GM21381 (cell line): ENCODE data around the gene BMP5.

Source experiments
- ATAC-seq: cut with Tn5 transposase; IDR thresholded peaks from one replicate; pipeline ENCODE4 v1.9.1; 2021; ENCODE audit warnings: mild to moderate bottlenecking, moderate library complexity; ENCODE audit not compliant: unreplicated experiment

Gene BMP5

GRCh38 chr6:55818482-55818881 is 56.9 kb downstream of the BMP5 start:
- ATAC-seq = no peak

DNA sequence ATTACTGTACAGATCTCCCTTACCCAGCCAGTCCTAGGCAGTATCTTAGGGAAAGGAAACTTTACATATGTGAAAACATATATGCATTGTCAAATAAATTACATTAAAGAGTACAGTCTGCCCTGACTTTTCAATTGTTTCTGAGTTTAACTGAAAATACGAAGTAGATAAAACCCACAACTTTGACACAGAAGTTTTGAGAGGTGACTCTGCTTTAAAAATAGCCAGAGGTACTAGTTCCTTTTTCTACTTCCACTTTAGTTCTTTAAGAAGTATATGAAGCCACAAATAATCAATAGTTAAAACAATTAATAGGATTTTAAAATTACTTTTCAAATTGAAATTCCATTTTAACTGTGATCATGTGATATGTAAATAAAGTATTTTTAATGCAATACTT is 62.9 kb downstream of the BMP5 start:
- ATAC-seq = peak; percentile 58

GRCh38 chr6:55811074-55811473 is 64.3 kb downstream of the BMP5 start:
- ATAC-seq = no peak

GRCh38 chr6:55802259-55802658 is 73.1 kb downstream of the BMP5 start:
- no peak for ATAC-seq

DNA sequence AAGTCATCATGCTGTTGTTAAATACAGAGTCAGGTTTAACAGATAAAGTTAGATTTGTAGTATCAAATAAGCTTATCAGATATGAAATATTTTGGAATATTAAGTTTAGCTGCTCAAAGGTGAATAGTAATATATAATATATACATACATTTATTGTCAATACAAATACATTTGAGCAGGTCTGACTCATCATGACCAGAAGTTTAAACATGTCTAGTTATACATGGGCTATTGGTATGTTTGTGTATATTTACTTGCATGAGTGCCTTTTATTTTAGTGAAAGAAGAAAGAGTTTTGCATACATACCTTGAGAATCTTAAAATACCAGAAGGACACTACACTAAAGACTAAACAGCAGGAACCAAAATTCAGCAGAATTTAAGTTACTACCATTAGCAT is 76.8 kb downstream of the BMP5 start:
- no peak for ATAC-seq

DNA sequence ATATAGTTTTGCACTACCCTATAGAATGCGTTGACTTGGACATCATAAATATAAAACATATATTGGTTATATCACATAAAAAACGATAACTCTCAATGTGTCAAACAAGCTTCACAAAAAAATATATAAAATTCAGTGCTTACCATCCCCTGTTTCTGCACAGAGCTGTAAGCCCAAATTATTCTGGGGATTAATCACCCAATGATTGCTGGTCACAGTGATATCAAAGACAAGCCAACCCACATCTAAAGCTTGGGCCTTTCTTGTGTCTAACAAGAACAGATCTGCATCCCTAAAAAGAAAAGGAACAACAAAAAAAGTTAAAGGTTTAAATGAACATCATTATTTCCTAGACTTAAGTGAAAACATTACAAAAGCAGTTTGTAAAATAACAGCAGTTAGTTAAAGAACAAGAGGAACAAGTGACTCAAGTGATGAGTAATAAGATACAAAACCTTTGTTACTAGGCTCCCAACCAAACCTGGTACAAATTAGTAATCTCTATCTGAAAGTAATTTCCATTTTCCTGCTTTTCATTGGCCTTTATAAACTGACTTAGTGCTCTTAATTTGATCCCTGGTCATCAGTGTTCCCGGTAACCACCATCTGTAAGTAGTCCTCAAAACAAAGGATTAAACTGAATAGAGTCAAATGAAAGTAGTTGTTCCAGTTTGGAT is 81.1 kb downstream of the BMP5 start:
- ATAC-seq = no peak

GRCh38 chr6:55785273-55785672 is 90.1 kb downstream of the BMP5 start:
- no peak for ATAC-seq

DNA sequence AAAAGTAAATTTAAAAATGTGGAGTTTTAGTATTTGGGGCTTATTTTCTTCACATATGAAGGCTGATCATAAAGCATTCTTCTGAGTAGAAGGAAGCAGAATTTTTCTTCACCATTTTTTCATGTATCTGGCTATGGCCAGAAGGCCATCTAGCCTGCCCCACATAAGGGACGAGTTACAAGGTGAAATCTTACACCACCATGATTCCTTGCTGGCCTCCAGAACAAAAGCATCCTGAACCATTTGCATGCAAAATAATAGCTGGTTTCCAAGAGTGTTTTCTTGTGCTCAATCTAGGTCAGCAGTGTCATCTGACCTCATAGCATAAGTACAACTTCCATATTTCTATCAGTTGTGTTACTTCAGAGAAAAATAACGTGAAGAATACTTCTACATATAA is 93.1 kb downstream of the BMP5 start:
- no peak for ATAC-seq

GRCh38 chr6:55778705-55779104 is 96.7 kb downstream of the BMP5 start:
- ATAC-seq = peak; percentile 51

GRCh38 chr6:55777469-55777868 is 97.9 kb downstream of the BMP5 start:
- no peak for ATAC-seq

GRCh38 chr6:55776113-55776512 is 99.3 kb downstream of the BMP5 start:
- ATAC-seq = no peak

GRCh38 chr6:55775029-55775318 is 100.4 kb downstream of the BMP5 start:
- ATAC-seq = no peak

DNA sequence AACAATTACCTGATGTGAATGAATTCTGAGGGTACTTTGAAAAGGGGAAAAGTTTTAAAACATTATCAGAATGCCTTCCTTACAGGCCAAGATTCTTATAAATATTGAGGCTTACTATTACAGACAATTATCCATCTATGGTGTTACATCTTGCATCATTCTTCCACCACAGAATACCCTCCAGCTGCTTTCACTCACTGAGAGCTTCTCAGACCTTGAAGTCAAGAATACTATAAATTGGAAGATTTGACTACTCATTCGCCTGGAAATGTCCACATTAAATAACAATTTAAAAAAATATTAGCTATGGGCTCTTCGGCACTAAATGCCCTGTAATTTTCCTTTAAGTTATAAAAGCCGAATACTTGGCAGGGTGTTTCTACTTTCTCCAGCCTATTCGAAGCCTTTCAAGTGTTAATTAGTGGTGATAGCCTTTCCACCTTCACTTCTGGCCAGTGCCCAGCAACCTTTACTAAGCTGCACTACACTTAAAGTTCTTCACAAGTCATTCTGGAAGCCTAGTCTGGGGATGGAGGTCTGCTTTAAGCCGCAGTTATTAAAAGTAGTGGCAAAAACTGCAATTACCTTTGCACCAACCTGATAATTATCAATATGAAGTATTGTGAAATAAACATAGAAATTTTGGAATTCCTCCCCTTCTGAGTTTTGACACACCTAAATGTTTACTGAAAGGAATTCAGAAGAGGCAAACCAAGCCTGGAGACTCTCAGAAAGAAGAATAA is 100.9 kb downstream of the BMP5 start:
- no peak for ATAC-seq

DNA sequence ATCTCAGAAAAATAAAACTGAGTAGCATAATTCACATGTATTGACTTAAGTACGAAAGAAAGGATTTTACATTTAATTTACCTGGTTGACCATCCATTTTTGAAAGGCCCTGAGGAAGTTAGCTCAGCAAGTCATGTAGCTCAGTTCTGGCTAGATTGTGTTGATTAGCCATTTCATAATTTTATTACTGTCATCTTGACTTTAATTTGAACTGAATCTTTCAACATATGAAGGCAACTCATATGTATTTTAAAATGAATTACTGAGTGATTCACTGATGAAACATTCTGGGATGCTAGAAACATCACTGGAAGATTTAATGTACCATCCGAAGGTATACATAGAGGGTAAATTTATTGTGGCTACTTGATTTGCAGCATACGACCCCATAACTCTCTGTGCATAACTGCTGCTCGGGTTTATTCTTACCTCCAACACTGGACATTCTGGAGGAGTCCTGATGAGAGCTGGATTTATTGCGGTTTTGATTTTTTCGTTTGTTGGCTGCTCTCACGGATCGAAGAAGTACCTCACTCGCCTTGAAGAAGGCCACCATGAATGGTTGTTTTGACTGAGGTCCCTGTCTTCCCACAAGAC is 101.7 kb downstream of the BMP5 start:
- no peak for ATAC-seq

GRCh38 chr6:55772730-55773129 is 102.7 kb downstream of the BMP5 start:
- no peak for ATAC-seq

GRCh38 chr6:55759536-55759935 is 115.9 kb downstream of the BMP5 start:
- ATAC-seq = no peak

GRCh38 chr6:55758156-55758937 is 117.0 kb downstream of the BMP5 start:
- no peak for ATAC-seq

DNA sequence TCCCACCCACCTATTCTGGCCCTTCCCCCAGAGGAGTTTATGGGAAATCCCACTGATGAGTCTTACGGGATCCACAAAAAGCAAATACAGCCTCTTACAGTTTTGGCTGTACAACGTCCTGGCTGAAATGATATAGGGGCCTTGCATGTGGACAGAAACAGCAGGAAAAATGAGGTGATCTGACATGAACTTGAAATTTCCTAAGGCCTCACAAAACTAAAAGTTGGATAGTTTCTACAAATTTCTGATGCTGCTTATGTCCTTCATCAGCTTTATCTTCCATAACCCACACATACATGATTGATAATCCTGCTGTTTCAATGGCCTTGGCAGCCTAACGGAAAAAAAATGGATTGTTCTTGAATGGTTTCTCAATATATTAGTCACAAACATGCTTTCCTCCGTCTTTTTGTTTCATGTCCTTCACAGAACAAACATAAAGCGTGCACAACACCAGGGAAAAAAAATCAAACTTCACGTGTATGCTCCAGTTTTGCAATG is 118.8 kb downstream of the BMP5 start:
- ATAC-seq = no peak

GRCh38 chr6:55748880-55749279 is 126.5 kb downstream of the BMP5 start:
- no peak for ATAC-seq

DNA sequence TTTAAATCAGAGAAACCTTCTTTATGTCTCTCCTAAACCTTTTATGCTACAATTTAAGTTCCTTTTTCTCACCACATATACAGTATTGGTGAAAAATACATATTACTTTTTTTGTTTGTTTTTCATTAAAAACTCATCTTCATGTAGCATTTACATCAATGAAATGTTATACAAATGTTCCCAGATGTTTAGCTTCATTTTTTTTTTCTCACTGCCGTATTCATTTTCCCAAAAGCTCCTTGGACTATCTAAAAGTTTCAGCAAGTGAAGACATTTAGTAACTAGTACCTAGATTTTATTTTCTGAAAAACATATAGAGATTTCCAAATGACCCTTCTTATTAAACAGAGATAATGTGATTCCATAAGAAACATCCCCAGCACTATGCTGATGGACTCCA is 128.9 kb downstream of the BMP5 start:
- no peak for ATAC-seq

GRCh38 chr6:55734256-55734655 is 141.1 kb downstream of the BMP5 start:
- ATAC-seq = no peak

DNA sequence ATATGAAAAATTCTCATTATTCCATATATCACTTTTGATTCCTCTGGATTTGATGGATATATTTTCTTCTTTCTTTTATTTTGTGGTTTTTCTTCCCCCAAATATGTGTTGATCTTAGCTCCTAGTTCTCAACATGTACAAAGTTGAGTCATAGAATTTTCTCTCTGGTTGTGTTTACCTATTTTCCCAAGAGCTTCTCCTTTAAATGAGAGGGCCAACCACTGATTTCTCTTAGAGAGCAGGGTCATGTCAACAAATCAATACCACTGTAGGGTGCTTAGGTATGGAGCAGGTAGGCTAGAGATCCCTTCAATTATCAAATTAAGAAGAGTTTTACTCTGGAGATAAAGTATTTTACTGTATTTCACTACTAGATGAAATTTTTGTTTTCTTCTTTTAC is 145.7 kb downstream of the BMP5 start:
- ATAC-seq = no peak
